Astrocyte (in vitro differentiated cells and primary cell): Measurements from ENCODE around the gene NCAM1.

Source experiments
- EZH2 ChIP-seq: IDR thresholded peaks from 2 replicates; pipeline ENCODE4 v1.6.1; 2012; ENCODE audit warnings: mild to moderate bottlenecking, low read length, inconsistent platforms; ENCODE audit not compliant: insufficient read depth
- TF ChIP-seq, protein P1 (sequence below): IDR thresholded peaks from 2 replicates; pipeline ENCODE4 v1.5.1; 2011; ENCODE audit warnings: low read depth, mild to moderate bottlenecking, inconsistent platforms, low read length, moderate library complexity; ENCODE audit not compliant: insufficient read depth

GRCh38 chr11:112997857-112998466 lies 36.7 kb downstream of the NCAM1 start:
- TF ChIP-seq, protein P1, sequence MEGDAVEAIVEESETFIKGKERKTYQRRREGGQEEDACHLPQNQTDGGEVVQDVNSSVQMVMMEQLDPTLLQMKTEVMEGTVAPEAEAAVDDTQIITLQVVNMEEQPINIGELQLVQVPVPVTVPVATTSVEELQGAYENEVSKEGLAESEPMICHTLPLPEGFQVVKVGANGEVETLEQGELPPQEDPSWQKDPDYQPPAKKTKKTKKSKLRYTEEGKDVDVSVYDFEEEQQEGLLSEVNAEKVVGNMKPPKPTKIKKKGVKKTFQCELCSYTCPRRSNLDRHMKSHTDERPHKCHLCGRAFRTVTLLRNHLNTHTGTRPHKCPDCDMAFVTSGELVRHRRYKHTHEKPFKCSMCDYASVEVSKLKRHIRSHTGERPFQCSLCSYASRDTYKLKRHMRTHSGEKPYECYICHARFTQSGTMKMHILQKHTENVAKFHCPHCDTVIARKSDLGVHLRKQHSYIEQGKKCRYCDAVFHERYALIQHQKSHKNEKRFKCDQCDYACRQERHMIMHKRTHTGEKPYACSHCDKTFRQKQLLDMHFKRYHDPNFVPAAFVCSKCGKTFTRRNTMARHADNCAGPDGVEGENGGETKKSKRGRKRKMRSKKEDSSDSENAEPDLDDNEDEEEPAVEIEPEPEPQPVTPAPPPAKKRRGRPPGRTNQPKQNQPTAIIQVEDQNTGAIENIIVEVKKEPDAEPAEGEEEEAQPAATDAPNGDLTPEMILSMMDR: no peak
- no peak for TF ChIP-seq EZH2
